ENCODE results near the gene TRAPPC11. TPM values are rescaled to one million over a fixed set of nuclear protein-coding genes. Genes with fewer than 3 reads are reported as not detected.

TRAPPC11 gene
- total RNA-seq, 1 donor from 2014 or later = 54.3 TPM

- H3K36me3 Mint-ChIP-seq (ENCODE audit: insufficient read depth) = peaks cover 3% of the 10 kb centered on the region
- no peak for DNase-seq (ENCODE audit: low spot score, unreplicated experiment)
- H3K27ac Mint-ChIP-seq = no peak overlapping the region
- H3K4me1 Mint-ChIP-seq (ENCODE audit: low read depth) = peaks cover 4% of the 10 kb centered on the region
- H3K9me3 Mint-ChIP-seq (ENCODE audit: low read depth) = peaks cover 16% of the 10 kb centered on the region
- TF ChIP-seq CTCF (IDR thresholded peaks at IDR 0.05; ENCODE audit: unreplicated experiment) = no peak
- H3K4me3 Mint-ChIP-seq (ENCODE audit: low read depth) = no peak overlapping the region
- no peaks in the 10 kb centered on the region for H3K27me3 Mint-ChIP-seq
Observed at GRCh38 chr4:183746305-183747229, 87.5 kb downstream of the TRAPPC11 start.

GRCh38 chr4:183747380-183747779, 88.3 kb downstream of the TRAPPC11 start:
- peaks cover 16% of the 10 kb centered on the region for H3K9me3 Mint-ChIP-seq (ENCODE audit: low read depth)
- H3K36me3 Mint-ChIP-seq (ENCODE audit: insufficient read depth) = peaks cover 3% of the 10 kb centered on the region
- no peak overlapping the region for H3K27ac Mint-ChIP-seq
- no peak for DNase-seq (ENCODE audit: low spot score, unreplicated experiment)
- no peak overlapping the region for H3K4me3 Mint-ChIP-seq (ENCODE audit: low read depth)
- no peak for TF ChIP-seq CTCF (IDR thresholded peaks at IDR 0.05; ENCODE audit: unreplicated experiment)
- H3K4me1 Mint-ChIP-seq (ENCODE audit: low read depth) = peaks cover 4% of the 10 kb centered on the region
- no peaks in the 10 kb centered on the region for H3K27me3 Mint-ChIP-seq

- Mint-ChIP-seq H3K27me3 (no peaks in the 10 kb centered on the region), H3K4me1 (ENCODE audit: low read depth) (peaks cover 4% of the 10 kb centered on the region), H3K4me3 (ENCODE audit: low read depth) (no peak overlapping the region), H3K9me3 (ENCODE audit: low read depth) (peaks cover 16% of the 10 kb centered on the region), H3K27ac (no peak overlapping the region), H3K36me3 (ENCODE audit: insufficient read depth) (peaks cover 3% of the 10 kb centered on the region)
- no peak for TF ChIP-seq CTCF (IDR thresholded peaks at IDR 0.05; ENCODE audit: unreplicated experiment)
- no peak for DNase-seq (ENCODE audit: low spot score, unreplicated experiment)
Observed at GRCh38 chr4:183747931-183748670, 89.0 kb downstream of the TRAPPC11 start.

- Mint-ChIP-seq H3K4me1 (ENCODE audit: low read depth) (peaks cover 4% of the 10 kb centered on the region), H3K9me3 (ENCODE audit: low read depth) (peaks cover 15% of the 10 kb centered on the region), H3K36me3 (ENCODE audit: insufficient read depth) (peaks cover 2% of the 10 kb centered on the region), H3K4me3 (ENCODE audit: low read depth) (no peak overlapping the region), H3K27ac (no peak overlapping the region), H3K27me3 (no peaks in the 10 kb centered on the region)
- DNase-seq (ENCODE audit: low spot score, unreplicated experiment) = no peak
- TF ChIP-seq CTCF (IDR thresholded peaks at IDR 0.05; ENCODE audit: unreplicated experiment) = no peak
Observed at GRCh38 chr4:183751106-183751505, 92.0 kb downstream of the TRAPPC11 start.

- no peak overlapping the region for H3K4me3 Mint-ChIP-seq (ENCODE audit: low read depth)
- TF ChIP-seq CTCF (IDR thresholded peaks at IDR 0.05; ENCODE audit: unreplicated experiment) = no peak
- DNase-seq (ENCODE audit: low spot score, unreplicated experiment) = no peak
- peaks cover 7% of the 10 kb centered on the region for H3K27me3 Mint-ChIP-seq
- no peaks in the 10 kb centered on the region for H3K36me3 Mint-ChIP-seq (ENCODE audit: insufficient read depth)
- peaks cover 11% of the 10 kb centered on the region for H3K4me1 Mint-ChIP-seq (ENCODE audit: low read depth)
- peaks cover 11% of the 10 kb centered on the region for H3K9me3 Mint-ChIP-seq (ENCODE audit: low read depth)
- no peak overlapping the region for H3K27ac Mint-ChIP-seq
Observed at GRCh38 chr4:183755596-183755995, 96.5 kb downstream of the TRAPPC11 start.

Data from progenitor cell of endocrine pancreas (in vitro differentiated cells).